ENCODE data around the gene KCTD13. TPM values are rescaled to one million over a fixed set of nuclear protein-coding genes. Genes with fewer than 3 reads are reported as not detected.

KCTD13 gene
- total and polyA plus RNA-seq, 4 donors = 2.7 to 13.1 (median 3.7) TPM

- no peak overlapping the region for H3K9ac ChIP-seq (ENCODE audit: low read depth in 1 of 2, low read length in 2 of 2)
- no peaks in the 10 kb centered on the region for H3K36me3 ChIP-seq (ENCODE audit: control insufficient read depth in 4 of 4, insufficient read depth in 3 of 4, low read depth in 1 of 4, low read length in 3 of 4)
- H3K4me1 ChIP-seq (ENCODE audit: control insufficient read depth in 4 of 4, insufficient read depth in 4 of 4, low read length in 3 of 4) = no peaks in the 10 kb centered on the region
- H3K9me3 ChIP-seq (ENCODE audit: control insufficient read depth in 4 of 4, low read length in 3 of 4) = no peaks in the 10 kb centered on the region
- no peak for DNase-seq (ENCODE audit: low spot score)
- H3K27me3 ChIP-seq (ENCODE audit: control insufficient read depth in 4 of 4, insufficient read depth in 4 of 4, low read length in 3 of 4) = peaks cover 0 to 2% (median 0%) of the 10 kb centered on the region in 4 donors
- TF ChIP-seq ATF3 (IDR thresholded peaks at IDR 0.05) = no peak
- no peak for TF ChIP-seq FOXA2 (IDR thresholded peaks at IDR 0.05)
- TF ChIP-seq GABPA (IDR thresholded peaks at IDR 0.05 in 1 of 2, conservative IDR thresholded peaks at IDR 0.05 in 1 of 2) = no peak
- TF ChIP-seq JUND (IDR thresholded peaks at IDR 0.05) = no peak
- no peak for TF ChIP-seq SP1 (IDR thresholded peaks at IDR 0.05)
- TF ChIP-seq HNF4G (IDR thresholded peaks at IDR 0.05) = no peak
- no peak for TF ChIP-seq FOXA1 (IDR thresholded peaks at IDR 0.05)
- no peak for TF ChIP-seq RXRA (IDR thresholded peaks at IDR 0.05)
- no peak for TF ChIP-seq TAF1 (conservative IDR thresholded peaks at IDR 0.05)
- no peak for TF ChIP-seq EGR1 (IDR thresholded peaks at IDR 0.05; ENCODE audit: low read depth in 2 of 2)
- TF ChIP-seq NR2F2 (IDR thresholded peaks at IDR 0.05) = no peak
- TF ChIP-seq, protein P1, sequence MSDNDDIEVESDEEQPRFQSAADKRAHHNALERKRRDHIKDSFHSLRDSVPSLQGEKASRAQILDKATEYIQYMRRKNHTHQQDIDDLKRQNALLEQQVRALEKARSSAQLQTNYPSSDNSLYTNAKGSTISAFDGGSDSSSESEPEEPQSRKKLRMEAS (IDR thresholded peaks at IDR 0.05) = no peak
- TF ChIP-seq, protein P2, sequence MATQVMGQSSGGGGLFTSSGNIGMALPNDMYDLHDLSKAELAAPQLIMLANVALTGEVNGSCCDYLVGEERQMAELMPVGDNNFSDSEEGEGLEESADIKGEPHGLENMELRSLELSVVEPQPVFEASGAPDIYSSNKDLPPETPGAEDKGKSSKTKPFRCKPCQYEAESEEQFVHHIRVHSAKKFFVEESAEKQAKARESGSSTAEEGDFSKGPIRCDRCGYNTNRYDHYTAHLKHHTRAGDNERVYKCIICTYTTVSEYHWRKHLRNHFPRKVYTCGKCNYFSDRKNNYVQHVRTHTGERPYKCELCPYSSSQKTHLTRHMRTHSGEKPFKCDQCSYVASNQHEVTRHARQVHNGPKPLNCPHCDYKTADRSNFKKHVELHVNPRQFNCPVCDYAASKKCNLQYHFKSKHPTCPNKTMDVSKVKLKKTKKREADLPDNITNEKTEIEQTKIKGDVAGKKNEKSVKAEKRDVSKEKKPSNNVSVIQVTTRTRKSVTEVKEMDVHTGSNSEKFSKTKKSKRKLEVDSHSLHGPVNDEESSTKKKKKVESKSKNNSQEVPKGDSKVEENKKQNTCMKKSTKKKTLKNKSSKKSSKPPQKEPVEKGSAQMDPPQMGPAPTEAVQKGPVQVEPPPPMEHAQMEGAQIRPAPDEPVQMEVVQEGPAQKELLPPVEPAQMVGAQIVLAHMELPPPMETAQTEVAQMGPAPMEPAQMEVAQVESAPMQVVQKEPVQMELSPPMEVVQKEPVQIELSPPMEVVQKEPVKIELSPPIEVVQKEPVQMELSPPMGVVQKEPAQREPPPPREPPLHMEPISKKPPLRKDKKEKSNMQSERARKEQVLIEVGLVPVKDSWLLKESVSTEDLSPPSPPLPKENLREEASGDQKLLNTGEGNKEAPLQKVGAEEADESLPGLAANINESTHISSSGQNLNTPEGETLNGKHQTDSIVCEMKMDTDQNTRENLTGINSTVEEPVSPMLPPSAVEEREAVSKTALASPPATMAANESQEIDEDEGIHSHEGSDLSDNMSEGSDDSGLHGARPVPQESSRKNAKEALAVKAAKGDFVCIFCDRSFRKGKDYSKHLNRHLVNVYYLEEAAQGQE (IDR thresholded peaks at IDR 0.05) = no peak
- TF ChIP-seq YY1 (IDR thresholded peaks at IDR 0.05) = no peak
- TF ChIP-seq, protein P3, sequence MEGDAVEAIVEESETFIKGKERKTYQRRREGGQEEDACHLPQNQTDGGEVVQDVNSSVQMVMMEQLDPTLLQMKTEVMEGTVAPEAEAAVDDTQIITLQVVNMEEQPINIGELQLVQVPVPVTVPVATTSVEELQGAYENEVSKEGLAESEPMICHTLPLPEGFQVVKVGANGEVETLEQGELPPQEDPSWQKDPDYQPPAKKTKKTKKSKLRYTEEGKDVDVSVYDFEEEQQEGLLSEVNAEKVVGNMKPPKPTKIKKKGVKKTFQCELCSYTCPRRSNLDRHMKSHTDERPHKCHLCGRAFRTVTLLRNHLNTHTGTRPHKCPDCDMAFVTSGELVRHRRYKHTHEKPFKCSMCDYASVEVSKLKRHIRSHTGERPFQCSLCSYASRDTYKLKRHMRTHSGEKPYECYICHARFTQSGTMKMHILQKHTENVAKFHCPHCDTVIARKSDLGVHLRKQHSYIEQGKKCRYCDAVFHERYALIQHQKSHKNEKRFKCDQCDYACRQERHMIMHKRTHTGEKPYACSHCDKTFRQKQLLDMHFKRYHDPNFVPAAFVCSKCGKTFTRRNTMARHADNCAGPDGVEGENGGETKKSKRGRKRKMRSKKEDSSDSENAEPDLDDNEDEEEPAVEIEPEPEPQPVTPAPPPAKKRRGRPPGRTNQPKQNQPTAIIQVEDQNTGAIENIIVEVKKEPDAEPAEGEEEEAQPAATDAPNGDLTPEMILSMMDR (IDR thresholded peaks at IDR 0.05; ENCODE audit: low read depth, low read length, missing input control) = no peak
- no peak for TF ChIP-seq ZBTB33 (IDR thresholded peaks at IDR 0.05)
- TF ChIP-seq RAD21 (IDR thresholded peaks at IDR 0.05) = no peak
- WGBS = 21% methylated on average over 18 of the region's 18 CpGs
- no peak overlapping the region for H3K27ac ChIP-seq (ENCODE audit: low read depth in 1 of 2, low read length in 2 of 2)
- peak overlapping the region in 1 of 3 donors; percentile 6 for H3K4me3 ChIP-seq (ENCODE audit: low read depth in 1 of 3, low read length in 3 of 3)
These were observed 49.8 kb downstream of the KCTD13 start for GRCh38 chr16:29876217-29876593.

DNA sequence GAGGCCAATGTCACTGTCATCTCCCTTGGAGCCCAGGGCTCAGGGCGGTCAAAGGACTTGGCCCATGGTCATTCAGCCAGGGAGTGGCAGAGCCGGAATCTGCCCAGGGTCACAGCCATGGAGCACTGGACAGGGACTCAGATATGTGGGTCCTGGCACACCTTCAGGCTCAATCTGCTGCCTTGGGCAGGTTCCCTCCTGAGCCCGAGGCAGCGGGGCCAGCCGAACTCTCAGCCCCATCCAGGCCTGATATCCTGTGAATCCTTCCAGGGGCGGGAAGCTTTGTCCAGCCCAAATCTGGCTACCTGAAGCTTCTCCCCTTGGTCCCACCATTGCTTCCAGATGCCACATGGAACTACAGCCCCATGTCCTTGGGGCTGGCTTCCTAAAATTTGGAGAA, 50.8 kb downstream of the KCTD13 start:
- Histone ChIP-seq H3K36me3 (ENCODE audit: control insufficient read depth in 4 of 4, insufficient read depth in 3 of 4, low read depth in 1 of 4, low read length in 3 of 4) (no peaks in the 10 kb centered on the region), H3K27me3 (ENCODE audit: control insufficient read depth in 4 of 4, insufficient read depth in 4 of 4, low read length in 3 of 4) (peaks cover 0 to 2% (median 0%) of the 10 kb centered on the region in 4 donors), H3K9ac (ENCODE audit: low read depth in 1 of 2, low read length in 2 of 2) (no peak overlapping the region), H3K4me3 (ENCODE audit: low read depth in 1 of 3, low read length in 3 of 3) (no peak overlapping the region), H3K4me1 (ENCODE audit: control insufficient read depth in 4 of 4, insufficient read depth in 4 of 4, low read length in 3 of 4) (no peaks in the 10 kb centered on the region), H3K9me3 (ENCODE audit: control insufficient read depth in 4 of 4, low read length in 3 of 4) (no peaks in the 10 kb centered on the region), H3K27ac (ENCODE audit: low read depth in 1 of 2, low read length in 2 of 2) (no peak overlapping the region)
- WGBS = 91% methylated on average over 6 of the region's 6 CpGs
- no peak for DNase-seq (ENCODE audit: low spot score)
- TF ChIP-seq YY1 (IDR thresholded peaks at IDR 0.05) (no peak), ZBTB33 (IDR thresholded peaks at IDR 0.05) (no peak), HNF4A (conservative IDR thresholded peaks at IDR 0.05) (no peak), GABPA (IDR thresholded peaks at IDR 0.05 in 1 of 2, conservative IDR thresholded peaks at IDR 0.05 in 1 of 2) (no peak), ATF3 (IDR thresholded peaks at IDR 0.05) (no peak), RXRA (IDR thresholded peaks at IDR 0.05) (no peak), EGR1 (IDR thresholded peaks at IDR 0.05; ENCODE audit: low read depth in 2 of 2) (no peak), HNF4G (IDR thresholded peaks at IDR 0.05) (no peak), SP1 (IDR thresholded peaks at IDR 0.05) (no peak), JUND (IDR thresholded peaks at IDR 0.05) (no peak), FOXA2 (IDR thresholded peaks at IDR 0.05) (no peak), FOXA1 (IDR thresholded peaks at IDR 0.05) (no peak), NR2F2 (IDR thresholded peaks at IDR 0.05) (no peak)
